DND-41 (cell line): ENCODE measurements around the gene SOX21.

Source experiments
- ATAC-seq: fragments of 200-7000 bp; cut with Tn5 transposase; 3 replicates; pipeline ENCODE4 v1.9.1; 2021; ENCODE audit warnings: low read depth; ENCODE audit not compliant: insufficient read depth
- DNase-seq: peaks from one replicate; pipeline ENCODE4 v3.0.0-alpha.2; 2020
- H2AFZ ChIP-seq: 2 replicates; pipeline ENCODE4 v1.6.0; 2012; ENCODE audit warnings: low read depth, low read length
- H3K27ac ChIP-seq: 2 replicates; pipeline ENCODE4 v1.5.1; 2012; ENCODE audit warnings: low read length, inconsistent platforms
- H3K27me3 ChIP-seq: fragments of 200-600 bp; sonication (generic); 2 replicates; pipeline ENCODE4 v1.6.0; 2012; ENCODE audit warnings: low read length, mild to moderate bottlenecking, inconsistent platforms; ENCODE audit not compliant: insufficient read depth, poor library complexity
- H3K36me3 ChIP-seq: 2 replicates; pipeline ENCODE4 v1.5.1; 2012; ENCODE audit warnings: low read length, inconsistent platforms; ENCODE audit not compliant: insufficient read depth
- H3K4me1 ChIP-seq: 2 replicates; pipeline ENCODE4 v1.5.1; 2012; ENCODE audit warnings: mild to moderate bottlenecking, low read length; ENCODE audit not compliant: insufficient read depth
- H3K4me2 ChIP-seq: 2 replicates; pipeline ENCODE4 v1.6.0; 2012; ENCODE audit warnings: mild to moderate bottlenecking, moderate library complexity, low read length, inconsistent platforms; ENCODE audit not compliant: insufficient read depth
- H3K4me3 ChIP-seq, 2 experiments: fragments of 200-600 bp in 1 of 2; shearing (Covaris generic) in 1 of 2; 2 replicates each; pipeline ENCODE4 v1.5.1; 2012 to 2016; ENCODE audit warnings: inconsistent platforms in 2 of 2, low read length in 2 of 2, mild to moderate bottlenecking in 2 of 2, low read depth in 1 of 2, moderate library complexity in 1 of 2
- H3K79me2 ChIP-seq: 2 replicates; pipeline ENCODE4 v1.6.0; 2012; ENCODE audit warnings: low read length, inconsistent platforms; ENCODE audit not compliant: insufficient read depth
- H3K9ac ChIP-seq: 2 replicates; pipeline ENCODE4 v1.6.0; 2012; ENCODE audit warnings: low read depth, mild to moderate bottlenecking, inconsistent platforms, low read length, moderate library complexity
- H3K9me3 ChIP-seq: 2 replicates; pipeline ENCODE4 v1.5.1; 2012; ENCODE audit warnings: low read length, moderate library complexity, mild to moderate bottlenecking, inconsistent platforms; ENCODE audit not compliant: insufficient read depth, severe bottlenecking
- H4K20me1 ChIP-seq: 2 replicates; pipeline ENCODE4 v1.6.0; 2012; ENCODE audit warnings: low read length; ENCODE audit not compliant: insufficient read depth
- EZH2 ChIP-seq: IDR thresholded peaks from 3 replicates; pipeline ENCODE4 v1.6.1; 2012; ENCODE audit warnings: borderline replicate concordance, low read depth, mild to moderate bottlenecking, moderate library complexity, low read length, inconsistent platforms; ENCODE audit not compliant: severe bottlenecking
- TF ChIP-seq, protein P1 (sequence below): IDR thresholded peaks from 2 replicates; pipeline ENCODE4 v1.5.1; 2012; ENCODE audit warnings: borderline replicate concordance, low read length, moderate library complexity, mild to moderate bottlenecking; ENCODE audit not compliant: poor library complexity, severe bottlenecking; ENCODE audit errors: extremely low read depth

The SOX21 gene

DNA sequence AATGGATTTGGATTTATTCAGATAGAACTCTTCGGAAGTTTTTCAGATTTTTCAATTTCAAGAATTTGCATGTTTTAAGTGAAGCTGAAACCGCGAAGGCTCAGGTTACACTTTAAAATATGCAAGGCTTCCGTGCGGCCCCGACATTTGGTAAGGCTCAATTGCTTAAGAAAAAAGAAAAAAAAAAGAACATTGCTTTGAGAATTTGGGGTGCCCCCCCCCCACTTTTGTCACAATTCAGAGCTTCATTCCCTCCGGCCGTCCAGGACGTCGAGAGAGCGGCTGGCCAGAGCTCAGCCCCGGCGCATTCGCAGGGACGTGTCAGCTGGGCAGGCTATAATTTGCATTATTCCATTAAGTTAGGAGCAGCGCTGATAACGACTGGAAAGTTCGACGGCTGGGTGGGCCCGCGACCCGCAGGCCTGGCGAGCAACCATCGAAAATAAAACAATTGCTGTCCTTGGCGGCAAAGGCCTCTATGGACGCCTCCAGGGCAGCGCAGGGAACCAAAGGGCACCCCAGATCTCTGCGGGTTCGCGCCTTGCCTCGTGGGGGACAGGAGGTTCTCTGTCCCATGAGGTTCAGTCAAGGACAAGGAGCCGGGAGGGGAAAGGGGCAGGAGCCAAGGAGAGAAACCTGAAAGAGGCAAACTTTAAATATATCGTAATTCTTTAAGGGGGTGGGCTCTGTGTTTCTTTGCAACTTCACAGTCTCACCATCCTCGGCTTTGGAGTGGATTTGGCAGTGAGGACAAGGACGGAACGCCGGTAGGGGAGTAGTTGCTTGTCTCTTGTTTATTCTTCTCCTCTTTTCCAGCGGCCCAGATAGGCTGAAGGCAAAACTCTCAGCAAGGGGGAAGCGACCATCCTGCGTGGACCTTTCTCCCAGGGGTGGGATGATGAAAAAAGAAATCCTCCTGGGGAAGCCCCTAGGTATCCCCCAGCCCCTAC lies 7.0 kb downstream of the SOX21 start:
- no peak for ATAC-seq
- Histone ChIP-seq H3K4me1 (no peaks in the 10 kb centered on the region), H2AFZ (no peak overlapping the region), H3K27me3 (no peaks in the 10 kb centered on the region), H3K27ac (no peak overlapping the region), H3K9me3 (no peaks in the 10 kb centered on the region), H3K4me2 (no peak overlapping the region), H4K20me1 (no peaks in the 10 kb centered on the region), H3K9ac (no peak overlapping the region), H3K4me3 (no peak overlapping the region), H3K79me2 (no peaks in the 10 kb centered on the region), H3K36me3 (no peaks in the 10 kb centered on the region)
- no peak for DNase-seq
- no peak for TF ChIP-seq EZH2
- TF ChIP-seq, protein P1, sequence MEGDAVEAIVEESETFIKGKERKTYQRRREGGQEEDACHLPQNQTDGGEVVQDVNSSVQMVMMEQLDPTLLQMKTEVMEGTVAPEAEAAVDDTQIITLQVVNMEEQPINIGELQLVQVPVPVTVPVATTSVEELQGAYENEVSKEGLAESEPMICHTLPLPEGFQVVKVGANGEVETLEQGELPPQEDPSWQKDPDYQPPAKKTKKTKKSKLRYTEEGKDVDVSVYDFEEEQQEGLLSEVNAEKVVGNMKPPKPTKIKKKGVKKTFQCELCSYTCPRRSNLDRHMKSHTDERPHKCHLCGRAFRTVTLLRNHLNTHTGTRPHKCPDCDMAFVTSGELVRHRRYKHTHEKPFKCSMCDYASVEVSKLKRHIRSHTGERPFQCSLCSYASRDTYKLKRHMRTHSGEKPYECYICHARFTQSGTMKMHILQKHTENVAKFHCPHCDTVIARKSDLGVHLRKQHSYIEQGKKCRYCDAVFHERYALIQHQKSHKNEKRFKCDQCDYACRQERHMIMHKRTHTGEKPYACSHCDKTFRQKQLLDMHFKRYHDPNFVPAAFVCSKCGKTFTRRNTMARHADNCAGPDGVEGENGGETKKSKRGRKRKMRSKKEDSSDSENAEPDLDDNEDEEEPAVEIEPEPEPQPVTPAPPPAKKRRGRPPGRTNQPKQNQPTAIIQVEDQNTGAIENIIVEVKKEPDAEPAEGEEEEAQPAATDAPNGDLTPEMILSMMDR = no peak

DNA sequence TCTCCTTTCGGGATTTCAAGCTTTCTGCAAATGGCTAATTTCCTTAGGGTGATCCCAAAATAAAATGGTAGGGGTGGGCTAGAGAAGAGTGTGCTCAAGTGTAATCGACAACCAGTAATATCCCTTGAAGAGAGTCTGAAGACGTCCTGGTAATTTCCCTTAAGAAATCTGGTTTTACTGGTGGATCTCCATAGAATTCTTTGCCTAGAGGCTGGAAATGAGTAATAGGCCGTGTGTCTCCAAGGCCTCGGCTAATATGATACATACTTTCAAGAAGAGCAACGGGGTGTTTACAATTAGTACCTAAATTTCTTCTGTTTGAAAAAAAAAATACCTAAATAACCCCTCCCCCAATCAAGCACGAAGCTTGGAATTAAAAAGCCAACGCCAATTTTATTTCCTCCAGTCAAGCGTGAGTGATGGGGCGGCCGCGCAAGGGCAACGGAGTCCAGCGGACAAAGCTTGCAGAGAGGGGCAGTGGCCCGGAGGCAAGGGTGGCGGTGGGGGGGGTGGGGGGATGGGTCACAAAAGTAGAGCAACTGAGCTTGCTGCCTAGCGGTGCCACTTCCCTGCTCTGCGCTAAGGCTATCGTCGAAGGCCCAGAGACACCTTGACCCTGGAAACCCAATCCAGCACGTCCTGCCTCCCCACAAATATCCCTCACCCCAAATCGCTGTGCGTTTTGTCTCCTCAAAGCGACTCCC lies 7.8 kb downstream of the SOX21 start:
- Histone ChIP-seq H3K4me3 (no peak overlapping the region), H4K20me1 (no peaks in the 10 kb centered on the region), H3K9ac (no peak overlapping the region), H3K9me3 (no peaks in the 10 kb centered on the region), H3K79me2 (no peaks in the 10 kb centered on the region), H3K4me1 (no peaks in the 10 kb centered on the region), H3K36me3 (no peaks in the 10 kb centered on the region), H3K27ac (no peak overlapping the region), H3K27me3 (no peaks in the 10 kb centered on the region), H3K4me2 (no peak overlapping the region), H2AFZ (no peak overlapping the region)
- DNase-seq (no peak), ATAC-seq (no peak)
- TF ChIP-seq EZH2 = no peak
- TF ChIP-seq, protein P1 = no peak

DNA sequence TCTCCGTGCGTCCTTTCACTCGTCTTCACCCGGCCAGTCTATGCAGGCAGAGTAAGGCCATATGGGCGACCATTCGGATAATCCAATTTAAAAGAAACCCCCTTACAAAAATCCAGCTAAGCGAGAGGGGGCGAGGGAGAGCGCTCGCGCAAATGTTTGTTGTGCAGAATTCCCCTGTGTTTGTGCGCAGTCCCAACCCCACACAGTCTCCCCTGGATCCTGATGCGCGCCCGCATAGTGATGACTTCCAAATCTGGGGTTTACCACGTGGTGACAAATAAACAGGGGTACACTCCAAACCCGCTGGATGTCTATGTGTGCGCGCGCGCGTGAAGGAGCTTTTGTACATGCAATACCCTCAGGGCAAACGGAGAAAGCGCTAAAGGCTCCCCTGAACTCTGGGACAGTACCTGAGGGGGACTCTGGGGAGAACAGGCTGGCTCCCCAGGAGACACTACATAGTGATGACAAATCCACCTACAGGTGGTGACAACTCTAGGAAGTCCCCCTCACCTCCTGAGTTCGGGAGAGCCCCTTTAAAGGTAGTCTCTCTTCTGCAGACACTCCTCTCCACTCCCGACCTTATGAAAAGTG lies 8.5 kb downstream of the SOX21 start:
- no peak for ATAC-seq

More for the DNA sequence above, 8.5 kb downstream of the SOX21 start:
- TF ChIP-seq, protein P1 = no peak
- TF ChIP-seq EZH2 = no peak
- Histone ChIP-seq H3K4me2 (no peak overlapping the region), H3K4me1 (no peaks in the 10 kb centered on the region), H3K4me3 (no peak overlapping the region), H3K79me2 (no peaks in the 10 kb centered on the region), H3K27me3 (no peaks in the 10 kb centered on the region), H3K9me3 (no peaks in the 10 kb centered on the region), H3K9ac (no peak overlapping the region), H3K27ac (no peak overlapping the region), H2AFZ (no peak overlapping the region), H3K36me3 (no peaks in the 10 kb centered on the region), H4K20me1 (no peaks in the 10 kb centered on the region)
- DNase-seq = no peak
